AML-193 (cell line): ENCODE results near the gene SEPSECS.
"Not testable (repeated sequence)": the region's sequence is repeated elsewhere in the genome, so short reads cannot be mapped to it uniquely, and the experiment has no call there.

Experiments used
- DNase-seq, 2 experiments: peaks; one replicate each; lab custom pipeline; 2025; lab: John Stamatoyannopoulos, UW

SEPSECS gene

GRCh38 chr4:25109511-25109910 is 50.7 kb downstream of the SEPSECS start:
- no peak for DNase-seq

GRCh38 chr4:25108556-25108955 is 51.7 kb downstream of the SEPSECS start:
- no peak for DNase-seq

DNA sequence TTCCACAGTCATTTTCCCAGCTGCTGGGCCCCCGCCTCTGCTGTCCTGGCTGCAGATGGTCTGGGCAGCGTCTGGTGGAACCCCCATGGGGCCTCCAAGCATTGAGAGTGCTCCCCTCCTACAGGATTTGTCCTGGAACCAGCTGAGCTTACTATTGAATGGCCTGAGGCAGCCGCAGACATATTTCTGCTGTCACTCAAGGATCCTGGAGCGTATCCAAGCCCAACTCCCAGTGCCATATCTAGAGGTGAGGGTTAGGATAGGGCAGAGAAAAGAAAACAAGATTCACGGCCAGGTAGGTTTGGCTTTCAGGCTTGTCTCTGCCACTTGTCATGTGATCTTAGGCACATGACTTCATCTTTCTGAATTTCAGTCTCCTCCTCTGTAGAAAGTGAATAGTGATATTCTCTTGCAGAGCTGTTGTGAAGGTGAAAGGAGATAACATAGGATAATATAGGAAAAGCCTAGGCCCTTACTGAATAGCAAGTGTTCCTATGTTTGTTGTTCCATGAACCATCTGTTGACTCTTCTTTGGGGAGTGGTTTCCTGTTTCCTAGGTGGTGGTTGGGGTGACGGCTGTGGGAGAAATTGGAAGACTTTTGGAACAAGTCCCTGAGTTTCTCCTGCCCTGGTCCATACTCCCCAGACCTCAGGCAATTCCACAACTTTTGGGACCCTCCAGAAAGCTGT is 52.3 kb downstream of the SEPSECS start:
- no peak for DNase-seq

DNA sequence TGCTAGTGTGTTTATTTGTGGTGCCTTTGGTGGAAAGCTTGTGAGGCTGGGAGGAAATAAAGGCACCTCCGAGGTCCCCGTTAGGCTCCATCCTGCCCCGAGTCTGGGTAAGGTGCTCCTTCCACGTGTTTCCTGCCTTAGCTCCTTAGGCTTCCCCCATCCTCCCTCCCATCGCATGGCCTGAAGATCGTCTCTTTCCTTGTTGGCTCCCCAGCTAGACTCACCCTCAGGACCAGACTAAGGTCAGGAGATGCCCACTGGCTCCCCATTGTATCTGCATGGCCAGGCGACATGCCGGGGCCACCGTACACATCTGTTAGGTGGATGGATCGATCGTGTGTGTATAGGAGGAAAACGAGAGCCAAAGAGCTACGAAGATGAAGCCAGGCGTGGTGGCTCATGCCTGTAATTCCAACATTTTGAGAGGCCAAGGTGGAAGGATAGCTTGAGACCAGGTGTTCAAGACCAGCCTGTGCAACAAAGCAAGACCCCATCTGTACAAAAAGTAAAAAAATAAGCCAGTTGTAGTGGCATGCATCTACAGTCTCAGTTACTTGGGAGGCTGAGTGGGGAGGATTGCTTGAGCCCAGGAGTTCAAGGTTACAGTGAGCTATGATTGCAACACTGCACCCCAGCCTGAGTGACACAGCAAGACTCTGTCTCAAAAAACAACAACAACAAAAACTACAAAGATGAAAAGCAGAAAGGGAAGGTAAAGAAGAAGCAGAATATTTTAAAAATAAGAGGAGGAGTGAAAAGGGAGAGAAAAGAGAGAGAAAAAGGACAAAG is 53.7 kb downstream of the SEPSECS start:
- no peak for DNase-seq

DNA sequence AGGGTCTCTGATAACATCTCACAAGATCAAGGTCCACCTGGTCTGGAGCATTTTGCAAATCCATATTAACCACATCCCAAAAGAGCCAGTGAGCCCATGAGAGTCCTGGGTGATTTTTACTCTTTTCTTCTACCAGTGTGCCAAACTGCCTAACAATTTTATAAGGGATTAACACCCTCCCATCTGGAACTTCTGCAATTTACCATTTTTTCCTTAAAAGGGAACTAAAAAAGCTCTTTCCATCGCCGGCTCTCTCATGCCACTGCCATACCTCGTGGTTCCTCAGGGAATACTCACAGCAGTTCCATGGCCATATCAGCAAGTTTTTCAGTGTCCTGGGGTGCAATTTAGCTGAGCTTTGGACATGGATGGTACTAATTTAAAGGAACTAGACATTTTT is 55.7 kb downstream of the SEPSECS start:
- no peak for DNase-seq

DNA sequence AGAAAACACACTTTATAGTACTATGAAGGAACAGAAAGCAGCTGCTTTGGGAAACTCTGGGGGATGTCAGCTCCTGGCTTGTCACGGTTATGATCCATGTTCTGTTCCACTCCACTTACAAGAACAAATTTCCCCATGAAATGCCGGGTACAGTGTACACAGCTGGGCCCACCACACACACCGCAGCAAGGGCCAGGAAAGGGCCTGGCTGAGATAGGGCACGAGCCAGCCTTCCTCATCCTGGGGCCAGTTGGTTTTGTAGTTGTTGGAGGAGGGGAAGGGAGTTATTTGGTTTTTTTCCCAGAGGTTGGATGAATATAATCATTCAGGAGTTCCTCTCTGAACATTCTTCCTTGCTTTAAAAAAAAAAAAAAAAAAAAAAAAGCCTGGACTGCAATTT is 56.8 kb downstream of the SEPSECS start:
- DNase-seq = no peak

GRCh38 chr4:25101836-25102235 is 58.4 kb downstream of the SEPSECS start:
- DNase-seq = no peak

GRCh38 chr4:25100710-25101109 is 59.5 kb downstream of the SEPSECS start:
- no peak for DNase-seq

DNA sequence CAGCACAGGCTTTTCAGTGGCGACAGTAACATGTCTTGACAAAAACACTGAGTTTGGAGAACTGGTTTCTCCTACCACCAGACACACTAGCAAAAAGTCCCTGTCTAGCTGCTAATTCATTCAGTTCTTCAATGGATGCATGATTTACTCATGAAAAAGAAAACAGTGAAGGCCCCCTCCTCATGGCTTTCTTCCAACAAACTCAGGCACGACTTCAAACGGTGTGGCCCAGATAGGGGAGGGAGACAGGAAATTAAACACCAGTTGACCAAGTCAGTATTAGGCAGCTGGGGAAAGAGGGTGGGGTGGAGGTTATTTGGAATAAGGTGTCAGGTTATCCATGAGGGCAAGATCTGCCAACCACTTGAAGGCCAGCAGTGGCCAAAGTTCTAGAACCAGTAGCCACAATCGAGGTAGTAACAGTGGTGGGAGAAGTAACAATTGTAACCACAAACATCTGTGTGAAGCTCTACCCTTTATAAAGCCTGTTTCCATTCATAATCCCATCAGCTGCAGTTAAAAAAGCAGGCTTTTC is 60.2 kb downstream of the SEPSECS start:
- DNase-seq = no peak

DNA sequence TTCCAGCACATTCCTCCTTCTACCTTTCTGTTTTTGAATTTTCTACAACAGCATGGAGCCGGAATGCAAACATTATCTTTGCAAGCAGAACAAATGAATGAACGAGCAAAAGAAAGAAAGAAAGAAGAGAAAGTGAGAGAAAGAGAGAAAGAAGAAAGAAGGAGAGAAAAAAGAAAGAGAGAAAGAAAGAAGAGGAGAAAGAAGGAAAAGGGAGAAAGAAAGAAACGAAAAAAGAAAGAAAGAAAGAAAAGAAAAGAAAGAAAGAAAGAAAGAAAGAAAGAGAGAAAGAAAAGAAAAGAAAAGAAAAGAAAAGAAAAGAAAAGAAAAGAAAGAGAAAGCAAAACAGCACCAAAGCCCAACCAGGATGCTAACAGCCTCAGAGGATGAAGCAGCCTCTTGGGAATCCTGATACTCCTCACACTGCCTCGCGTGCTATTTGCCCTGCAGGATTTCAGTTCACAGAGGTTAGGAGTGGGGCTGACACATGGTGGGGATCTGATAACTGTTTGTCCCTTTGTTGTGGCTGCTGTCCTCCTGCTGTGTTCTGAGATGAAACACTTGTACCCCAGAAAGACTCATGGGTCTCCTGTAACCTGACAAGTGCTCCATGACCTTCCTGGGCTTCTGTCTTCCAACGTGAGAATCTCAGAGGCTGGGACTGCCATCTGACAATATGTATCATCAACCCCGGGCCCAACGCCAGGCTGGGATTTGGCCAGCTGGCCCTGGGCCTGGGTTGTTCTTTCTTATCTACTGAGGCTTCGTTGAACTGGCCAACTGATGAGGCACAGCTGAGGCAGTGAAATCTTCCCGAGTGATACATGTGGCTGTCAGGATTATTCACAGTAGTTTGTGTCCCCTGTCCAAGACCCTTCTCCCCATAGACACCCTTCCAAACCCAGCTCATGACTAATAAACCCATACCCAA is 61.0 kb downstream of the SEPSECS start:
- no peak for DNase-seq

DNA sequence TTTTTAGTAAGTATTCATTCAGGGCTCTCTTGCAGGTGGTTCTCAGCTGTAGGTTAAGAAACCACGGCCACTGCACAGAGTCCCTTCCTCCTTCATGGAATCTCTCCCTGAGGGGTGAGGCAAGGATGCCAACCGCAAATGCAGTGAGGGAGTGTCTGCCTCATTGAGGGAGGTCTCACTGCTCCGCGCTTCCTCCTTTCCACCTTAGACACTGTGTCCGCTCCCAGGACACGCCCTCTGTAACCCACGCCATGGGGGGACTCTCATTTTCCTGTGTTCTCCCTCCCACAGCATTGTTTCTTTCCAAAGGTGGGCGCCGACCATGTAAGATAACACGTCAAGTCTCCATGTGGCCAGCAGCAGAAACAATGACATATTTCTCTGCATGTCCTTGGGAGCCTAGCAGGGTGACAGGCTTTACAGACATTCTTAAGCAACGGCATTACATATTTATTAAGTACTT is 63.2 kb downstream of the SEPSECS start:
- no peak for DNase-seq

DNA sequence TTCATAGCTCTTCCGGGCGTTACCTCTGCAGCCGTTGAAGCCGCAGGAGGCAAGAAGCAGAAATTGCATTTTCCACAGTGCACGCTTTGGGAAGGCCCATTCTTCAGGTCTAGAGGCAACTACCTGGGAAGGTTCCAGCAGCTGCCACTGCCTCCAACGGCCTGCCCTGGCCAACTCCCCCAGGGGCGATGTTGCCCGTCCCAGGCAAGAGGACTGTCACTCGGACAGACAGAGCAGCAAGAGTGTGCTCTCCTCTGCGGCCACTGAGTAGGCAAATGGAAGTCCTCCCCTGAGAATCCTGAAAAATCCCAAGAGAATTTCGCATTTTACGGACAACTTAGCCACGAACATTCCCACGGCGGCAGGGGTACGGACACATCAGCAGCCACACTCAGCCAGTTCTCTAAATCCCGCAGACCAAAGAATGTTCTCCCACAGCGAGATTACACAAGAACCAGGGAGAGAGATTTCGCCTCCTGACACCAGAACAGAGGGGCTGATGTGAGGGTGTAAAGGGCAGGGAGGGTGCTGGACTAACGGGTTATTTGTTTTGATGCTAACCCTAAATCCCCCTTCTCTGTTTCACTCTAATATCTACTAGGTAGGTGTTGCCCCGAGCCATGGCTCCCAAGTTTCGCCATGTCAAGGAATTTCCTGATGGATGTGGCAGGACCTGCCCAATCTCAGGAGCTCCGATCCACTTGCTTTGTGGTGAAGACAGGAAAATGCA is 63.8 kb downstream of the SEPSECS start:
- no peak for DNase-seq

DNA sequence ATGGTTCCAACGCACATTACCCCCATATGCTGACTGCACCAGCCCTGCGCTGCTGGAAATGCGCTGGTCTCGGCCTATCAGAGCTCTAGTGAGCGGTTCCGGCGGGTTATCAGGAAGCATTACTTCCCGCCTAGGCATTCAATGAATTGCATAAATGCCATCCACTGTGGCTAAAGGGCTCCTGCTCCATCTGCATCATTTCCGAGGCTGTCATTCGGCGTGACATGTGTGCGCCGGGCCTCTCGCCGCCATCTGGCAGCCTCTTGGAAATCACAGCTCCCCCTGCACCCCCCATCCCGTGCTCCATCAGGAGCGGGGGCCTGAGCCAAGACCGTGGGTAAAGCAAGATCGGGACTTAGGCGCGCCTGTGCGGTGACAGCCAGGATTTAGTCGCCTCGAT is 64.4 kb downstream of the SEPSECS start:
- DNase-seq = no peak

DNA sequence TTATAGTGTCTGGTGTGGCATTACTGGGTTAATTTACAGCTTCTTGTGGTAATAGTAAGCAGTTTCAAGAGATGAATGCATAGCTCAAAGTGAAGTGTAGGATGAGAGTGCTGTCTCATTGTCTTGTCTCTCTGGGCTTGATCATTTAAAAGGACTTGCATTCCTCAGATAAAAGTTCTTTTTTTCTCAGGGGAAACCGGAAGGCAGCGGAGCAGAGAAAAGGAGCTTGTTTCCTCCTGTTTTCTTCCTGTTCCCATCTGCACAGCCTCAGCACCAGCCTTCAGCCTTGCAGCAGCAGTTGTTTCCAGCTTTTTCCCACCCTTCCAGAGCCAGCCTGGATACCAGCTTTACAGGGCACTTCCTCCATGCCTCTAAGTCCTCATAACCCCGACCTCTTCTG is 68.1 kb downstream of the SEPSECS start:
- no peak for DNase-seq

- no peak for DNase-seq
Observed at GRCh38 chr4:25090516-25090915, 69.7 kb downstream of the SEPSECS start.

DNA sequence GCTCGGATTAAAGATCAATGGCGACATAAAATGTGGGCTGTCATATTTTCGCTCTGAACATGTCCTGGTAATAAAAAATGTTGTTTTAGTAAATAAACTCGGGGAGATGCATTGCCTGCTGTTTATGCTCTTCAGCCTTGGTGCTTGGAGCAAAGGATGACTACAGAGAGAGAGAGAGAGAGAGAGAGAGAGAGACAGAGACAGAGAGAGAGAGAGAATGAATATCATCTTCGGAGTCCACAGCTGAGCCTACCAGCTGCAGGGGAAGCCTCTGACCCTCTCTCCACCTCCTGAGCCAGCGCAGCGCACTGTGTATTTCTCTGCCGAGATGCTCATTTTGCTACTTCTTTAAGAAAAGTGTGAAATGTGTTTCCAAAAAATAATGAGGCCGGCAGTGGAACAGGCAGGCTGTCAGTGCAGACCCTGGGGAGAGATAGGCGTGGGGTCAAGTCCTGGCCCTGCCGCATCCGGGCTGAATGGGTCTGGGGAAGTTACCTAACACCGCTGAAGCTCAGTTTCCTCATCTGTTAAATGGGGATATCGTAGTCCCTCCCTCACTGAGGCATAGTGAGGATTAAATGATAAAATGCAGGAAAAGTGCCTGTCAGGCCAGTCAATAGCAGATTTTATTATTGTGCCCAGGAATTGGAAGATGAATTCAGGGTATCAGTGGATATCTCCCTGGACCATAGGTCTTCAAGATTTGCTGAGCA is 71.0 kb downstream of the SEPSECS start:
- DNase-seq = no peak

DNA sequence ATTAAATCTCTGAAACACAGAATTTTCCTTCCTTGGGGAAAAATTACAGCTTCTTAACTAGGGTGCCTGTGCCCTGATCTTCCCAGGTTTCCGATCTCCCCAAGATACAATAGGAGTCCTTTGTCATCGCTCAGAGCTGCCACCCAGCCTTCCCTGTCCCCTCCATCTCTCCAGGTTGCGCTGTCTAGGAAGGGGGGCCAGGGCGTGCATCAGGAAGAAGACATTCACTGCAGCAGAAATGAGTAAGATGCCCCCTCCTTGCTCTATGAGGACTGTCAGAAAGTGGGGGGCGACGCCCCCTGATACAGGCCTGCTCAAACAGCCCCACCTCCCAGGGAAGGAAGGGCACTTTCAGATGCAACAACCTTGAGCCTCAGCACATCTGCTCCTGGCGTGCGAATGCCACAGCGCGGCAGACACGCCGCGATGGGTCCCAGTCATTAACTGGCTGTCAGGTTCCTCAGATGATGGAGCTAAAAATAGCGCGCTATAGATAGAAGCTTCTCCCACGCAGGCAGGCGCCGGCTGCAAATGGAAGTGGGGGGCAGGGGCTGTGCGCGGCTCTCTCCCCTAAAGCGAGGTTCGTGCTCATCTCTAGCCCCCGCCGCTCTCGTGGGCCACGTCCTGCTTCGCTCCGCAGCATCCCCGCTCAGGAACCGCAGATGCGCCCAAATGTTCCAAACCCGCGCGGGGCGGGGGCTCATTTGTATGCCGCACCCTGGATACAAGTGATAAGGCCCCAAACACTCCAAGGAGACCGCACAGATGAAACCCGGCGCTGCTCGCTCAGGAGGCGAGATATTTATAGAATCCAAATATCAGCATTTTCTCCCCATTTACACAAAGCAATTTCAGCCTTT is 71.9 kb downstream of the SEPSECS start:
- DNase-seq = no peak

DNA sequence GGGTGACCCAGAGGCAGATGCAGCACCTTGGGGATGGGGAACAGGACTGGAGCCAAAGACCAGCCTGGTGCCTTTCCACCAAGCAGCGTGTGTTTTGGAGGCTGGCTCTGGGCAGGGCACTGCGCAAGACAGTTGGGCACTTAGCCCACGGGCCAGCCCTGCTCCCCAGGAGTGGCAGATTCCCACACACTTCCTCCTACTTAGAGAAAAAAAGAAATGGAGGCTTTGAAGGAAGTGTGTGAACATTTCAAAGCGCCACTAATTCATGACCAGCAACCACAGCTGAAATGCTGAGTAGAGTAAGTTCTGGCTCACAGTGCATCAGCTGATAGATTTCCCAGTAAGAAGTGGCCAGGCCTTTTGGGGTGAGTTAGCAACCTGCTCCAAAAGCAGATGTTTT is 74.6 kb downstream of the SEPSECS start:
- no peak for DNase-seq

- not testable (repeated sequence) for DNase-seq
Observed at GRCh38 chr4:25083441-25083840, 76.8 kb downstream of the SEPSECS start.
